ENCODE results near the gene PRKAR2A. TPM values are rescaled to one million over a fixed set of nuclear protein-coding genes. Genes with fewer than 3 reads are reported as not detected.

Gene PRKAR2A
- total RNA-seq, 1 experiment from 2014 or later = 54.2 TPM

DNA sequence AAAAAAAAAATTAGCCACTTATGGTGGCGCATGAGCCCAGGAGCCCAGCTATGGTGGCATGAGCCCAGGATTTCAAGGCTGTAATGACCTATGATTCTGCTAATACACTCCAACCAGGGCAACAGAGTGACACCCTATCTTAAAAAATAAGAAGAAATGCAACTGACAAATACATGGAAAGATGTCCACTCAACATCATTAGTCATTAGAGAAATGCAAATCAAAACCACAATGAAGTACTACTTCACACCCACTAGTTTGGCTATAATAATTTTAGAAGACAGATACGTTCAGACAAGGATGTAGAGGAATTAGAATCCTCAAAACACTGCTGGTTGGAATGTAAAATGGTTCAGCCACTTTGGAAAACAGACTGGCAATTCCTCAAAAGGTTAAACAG is 10.5 kb downstream of the PRKAR2A start:
- Histone ChIP-seq H3K79me2 (ENCODE audit: low read depth) (0 out of 2 replicates have a peak, but pooled peaks cover 7% of the 10 kb centered on the region), H3K9me2 (ENCODE audit: insufficient read depth) (no peaks in the 10 kb centered on the region), H3F3A (ENCODE audit: insufficient read depth, low read depth) (no peaks in the 10 kb centered on the region), H3K4me1 (replicated peaks; ENCODE audit: insufficient read depth) (no peaks in the 10 kb centered on the region), H3K9me3 (ENCODE audit: insufficient read depth, low read depth) (no peaks in the 10 kb centered on the region), H3K27me3 (ENCODE audit: insufficient read depth, low read depth) (no peaks in the 10 kb centered on the region), H3K4me3 (no peak overlapping the region), H3K36me3 (ENCODE audit: low read depth) (no peaks in the 10 kb centered on the region), H3K4me2 (no peak overlapping the region), H4K20me1 (ENCODE audit: insufficient read depth) (no peaks in the 10 kb centered on the region), H2AFZ (no peak overlapping the region), H3K27ac (no peak overlapping the region)
- no TSS peak for BruUV-seq (replicated peaks)
- DNase-seq = no peak
- ChIA-PET POLR2A (ENCODE audit: unreplicated experiment) (no interaction called here), CTCF (no interaction called here)
- intact Hi-C loops (cut with micrococcal nuclease; ENCODE audit: unreplicated experiment) = no loop called here
- no peak for TF ChIP-seq EZH2 (IDR thresholded peaks at IDR 0.05; ENCODE audit: low read depth)
- no peak for TF ChIP-seq CTCF (conservative IDR thresholded peaks at IDR 0.05)

DNA sequence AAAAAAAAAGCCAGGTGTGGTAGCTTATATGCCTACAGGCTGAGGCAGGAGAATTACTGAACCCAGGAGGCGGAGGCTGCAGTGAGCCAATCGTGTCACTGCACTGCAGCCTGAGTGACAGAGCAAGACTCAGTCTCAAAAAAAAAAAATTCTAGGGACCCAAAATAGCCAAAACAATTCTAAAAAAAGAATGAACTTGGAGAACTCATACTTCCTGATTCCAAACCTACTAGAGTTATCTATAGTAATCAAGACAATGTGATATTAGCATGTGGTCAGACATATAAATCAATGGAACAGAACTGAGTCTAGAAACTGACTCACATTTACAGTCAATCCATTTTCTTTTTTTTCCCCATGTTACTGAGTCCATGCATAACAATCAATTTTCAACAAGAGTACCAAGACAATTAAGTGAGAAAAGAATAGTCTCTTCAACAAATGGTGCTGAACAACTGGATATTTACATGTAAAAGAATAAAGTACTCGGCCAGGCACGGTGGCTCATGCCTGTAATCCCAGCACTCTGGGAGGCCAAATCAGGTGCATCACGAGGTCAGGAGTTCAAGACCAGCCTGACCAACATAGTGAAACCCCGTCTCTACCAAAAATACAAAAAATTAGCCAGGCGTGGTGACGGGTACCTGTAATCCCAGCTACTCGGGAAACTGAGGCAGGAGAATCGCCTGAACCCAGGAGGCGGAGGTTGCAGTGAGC is 11.9 kb downstream of the PRKAR2A start:
- H3K4me3 ChIP-seq = no peak overlapping the region
- BruUV-seq (replicated peaks) = no TSS peak
- H2AFZ ChIP-seq = no peak overlapping the region
- intact Hi-C loops (cut with micrococcal nuclease; ENCODE audit: unreplicated experiment) = no loop called here
- ChIA-PET CTCF (no interaction called here), POLR2A (ENCODE audit: unreplicated experiment) (no interaction called here)
- no peaks in the 10 kb centered on the region for H4K20me1 ChIP-seq (ENCODE audit: insufficient read depth)
- TF ChIP-seq CTCF (conservative IDR thresholded peaks at IDR 0.05) (no peak), EZH2 (IDR thresholded peaks at IDR 0.05; ENCODE audit: low read depth) (no peak)
- H3K79me2 ChIP-seq (ENCODE audit: low read depth) = 0 out of 2 replicates have a peak, but pooled peaks cover 7% of the 10 kb centered on the region
- H3K27me3 ChIP-seq (ENCODE audit: insufficient read depth, low read depth) = no peaks in the 10 kb centered on the region
- no peaks in the 10 kb centered on the region for H3K4me1 ChIP-seq (replicated peaks; ENCODE audit: insufficient read depth)
- no peaks in the 10 kb centered on the region for H3K36me3 ChIP-seq (ENCODE audit: low read depth)
- no peaks in the 10 kb centered on the region for H3K9me2 ChIP-seq (ENCODE audit: insufficient read depth)
- H3K9me3 ChIP-seq (ENCODE audit: insufficient read depth, low read depth) = no peaks in the 10 kb centered on the region
- DNase-seq = no peak
- no peak overlapping the region for H3K4me2 ChIP-seq
- H3K27ac ChIP-seq = no peak overlapping the region
- no peaks in the 10 kb centered on the region for H3F3A ChIP-seq (ENCODE audit: insufficient read depth, low read depth)

- no peaks in the 10 kb centered on the region for H3K79me2 ChIP-seq (ENCODE audit: low read depth)
- no peaks in the 10 kb centered on the region for H3K4me1 ChIP-seq (replicated peaks; ENCODE audit: insufficient read depth)
- BruUV-seq (replicated peaks) = no TSS peak
- POLR2A ChIA-PET (ENCODE audit: unreplicated experiment) = interaction anchor here (0.7 kb wide), 1 partner anchor 441 kb away, joined by 17 read pairs; no protein-coding TSS in a partner anchor
- no peak for TF ChIP-seq CTCF (conservative IDR thresholded peaks at IDR 0.05)
- no peak for TF ChIP-seq EZH2 (IDR thresholded peaks at IDR 0.05; ENCODE audit: low read depth)
- H3K36me3 ChIP-seq (ENCODE audit: low read depth) = no peaks in the 10 kb centered on the region
- H3K9me2 ChIP-seq (ENCODE audit: insufficient read depth) = no peaks in the 10 kb centered on the region
- no peaks in the 10 kb centered on the region for H4K20me1 ChIP-seq (ENCODE audit: insufficient read depth)
- CTCF ChIA-PET = no interaction called here
- no peak overlapping the region for H3K27ac ChIP-seq
- intact Hi-C loops (cut with micrococcal nuclease; ENCODE audit: unreplicated experiment) = no loop called here
- H3K27me3 ChIP-seq (ENCODE audit: insufficient read depth, low read depth) = no peaks in the 10 kb centered on the region
- H2AFZ ChIP-seq = no peak overlapping the region
- H3K4me2 ChIP-seq = no peak overlapping the region
- H3K9me3 ChIP-seq (ENCODE audit: insufficient read depth, low read depth) = no peaks in the 10 kb centered on the region
- no peak overlapping the region for H3K4me3 ChIP-seq
- no peak for DNase-seq
- H3F3A ChIP-seq (ENCODE audit: insufficient read depth, low read depth) = no peaks in the 10 kb centered on the region
These were observed 15.0 kb downstream of the PRKAR2A start for GRCh38 chr3:48832684-48833083.

Data from PC-9 (cell line).